Activated CD4-positive, alpha-beta T cell treated with anti-CD3 and anti-CD28 coated beads, Interleukin-2, amount 50 U/mL, for 48 hours (primary cell): ENCODE data around the gene LCP2.
"Not testable (repeated sequence)": the region's sequence is repeated elsewhere in the genome, so short reads cannot be mapped to it uniquely, and the experiment has no call there.

ENCODE experiments used
- DNase-seq, 2 experiments: peaks; one replicate each; pipeline ENCODE4 v3.0.0-alpha.2; 2020

Gene LCP2

DNA sequence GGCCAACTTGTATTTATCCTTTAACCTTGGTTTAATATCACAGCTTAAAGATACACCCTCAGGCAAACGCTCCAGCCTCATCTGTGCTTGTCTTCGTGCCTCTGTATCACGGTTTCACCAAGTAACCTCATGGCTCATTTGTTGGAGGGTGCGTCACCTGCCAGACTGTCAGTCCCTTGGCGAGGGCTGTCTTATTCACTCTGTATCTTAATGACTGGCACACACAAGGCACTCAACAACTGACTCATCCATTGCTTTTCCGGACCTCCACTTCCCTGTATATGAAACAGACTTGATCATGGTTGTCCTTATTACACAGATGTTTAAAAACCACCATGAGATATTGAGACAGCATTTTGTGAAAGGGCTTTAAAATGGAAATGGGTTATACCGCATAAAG, 28.0 kb downstream of the LCP2 start:
- DNase-seq: peak; percentile 64 to 73

DNA sequence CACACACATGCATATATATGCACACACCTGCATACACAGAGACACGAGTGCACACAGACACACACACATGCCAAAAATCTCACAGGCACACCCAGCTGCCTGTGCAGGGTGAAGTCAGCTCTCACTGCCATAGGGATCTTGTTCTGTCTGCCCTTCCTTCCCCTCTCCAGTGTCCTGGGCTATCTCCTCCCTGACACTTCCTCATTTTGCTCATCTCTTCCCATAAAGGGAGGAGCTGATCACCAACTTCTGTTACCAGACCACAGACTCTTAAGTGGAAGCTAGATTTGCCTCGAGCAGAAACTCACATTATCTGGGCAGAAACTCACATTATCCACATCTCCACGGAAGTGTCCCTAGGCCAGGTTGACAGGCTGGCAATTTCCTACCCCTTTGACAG, 28.7 kb downstream of the LCP2 start:
- no peak for DNase-seq

- DNase-seq: no peak
Measured at GRCh38 chr5:170268153-170268689, 29.4 kb downstream of the LCP2 start.

GRCh38 chr5:170267431-170268152, 30.0 kb downstream of the LCP2 start:
- DNase-seq: peak; percentile 81 to 86

- DNase-seq: peak; percentile 64 to 71
Measured at GRCh38 chr5:170266570-170267381, 30.8 kb downstream of the LCP2 start.

DNA sequence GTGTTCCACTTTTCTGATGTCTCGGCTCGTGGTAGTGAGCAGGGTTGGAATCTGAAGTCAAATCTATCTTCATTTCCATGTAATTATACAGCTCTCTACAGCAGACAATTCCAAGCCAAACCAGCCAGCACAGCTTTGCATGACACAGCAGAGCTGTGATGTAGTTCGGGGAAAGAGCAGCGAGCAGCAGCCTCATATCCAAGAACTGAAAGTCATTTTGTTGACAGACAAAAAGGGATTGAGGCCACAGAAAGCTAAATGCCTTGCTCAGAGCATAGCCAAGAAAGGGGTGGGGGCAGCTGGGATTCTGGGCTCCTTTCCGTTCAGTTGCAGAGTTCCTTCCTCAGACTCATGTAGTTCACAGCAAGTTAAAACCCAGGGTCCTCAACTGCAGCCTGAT, 32.1 kb downstream of the LCP2 start:
- no peak for DNase-seq

DNA sequence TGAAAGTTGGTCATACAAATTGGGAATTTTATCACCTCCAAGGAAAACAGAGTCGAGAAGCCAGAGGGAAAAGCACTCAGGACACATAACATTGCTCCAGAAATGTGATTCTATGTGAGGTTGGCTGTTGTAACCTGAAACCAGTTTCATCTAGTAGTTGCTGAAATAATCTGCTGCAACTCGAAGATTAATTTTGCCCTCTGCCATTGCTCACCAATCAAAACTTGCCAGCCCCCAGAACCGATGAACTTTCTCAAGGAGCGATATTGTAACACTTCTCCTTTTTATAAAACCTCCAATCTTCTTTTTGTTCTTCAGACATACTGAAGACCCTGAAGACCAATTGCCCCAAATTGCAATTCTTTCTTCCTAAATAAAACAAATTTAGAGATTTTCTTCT, 33.7 kb downstream of the LCP2 start:
- no peak for DNase-seq

DNA sequence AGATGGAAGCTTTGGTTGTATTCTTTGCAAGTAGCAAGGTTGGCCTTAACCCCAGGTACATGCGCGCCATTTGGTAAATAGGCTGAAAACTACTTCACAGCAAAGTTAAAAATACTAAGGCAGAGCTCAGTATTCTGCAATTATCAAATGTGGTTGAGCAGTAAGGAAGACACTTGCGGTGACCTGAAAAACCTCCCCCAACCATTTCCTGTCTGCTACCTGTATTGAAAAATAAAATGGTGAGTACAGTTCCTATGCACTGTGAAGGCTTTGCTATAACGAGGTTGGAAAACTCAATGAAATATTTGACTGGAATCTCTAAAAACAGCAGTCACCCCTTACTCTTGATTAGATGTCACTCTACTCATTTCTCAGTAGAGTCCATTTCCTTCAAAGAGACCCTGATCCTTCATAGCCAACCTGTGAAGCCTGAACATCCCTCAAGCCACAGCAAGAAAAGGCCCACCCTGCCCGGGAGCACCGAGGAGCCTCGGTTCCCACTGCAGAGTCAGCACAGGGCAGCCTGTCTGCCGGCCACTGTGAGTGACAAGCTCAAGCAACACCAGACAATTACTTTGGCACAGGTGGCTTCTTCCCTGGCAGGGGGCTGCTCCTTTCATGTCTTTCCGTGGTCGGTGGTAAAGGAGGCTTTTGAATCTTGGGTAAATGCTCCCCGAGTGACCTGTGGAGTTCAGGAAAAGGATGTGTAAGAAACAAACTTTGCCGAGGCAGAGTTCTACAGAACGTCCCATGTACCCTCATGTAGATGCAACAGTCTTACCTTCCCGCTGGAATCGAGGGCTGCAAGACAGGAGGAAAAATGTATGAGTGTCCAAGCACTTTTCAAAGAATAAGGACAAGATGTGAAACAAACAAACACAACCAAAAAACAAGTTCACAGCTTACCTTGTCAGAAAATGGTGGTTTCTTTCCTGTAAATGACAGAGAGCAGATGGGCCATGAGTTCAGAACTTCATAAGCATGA, 35.2 kb downstream of the LCP2 start:
- DNase-seq: no peak

- DNase-seq: no peak
Measured at GRCh38 chr5:170261528-170262043, 36.0 kb downstream of the LCP2 start.

GRCh38 chr5:170257370-170257769, 40.2 kb downstream of the LCP2 start:
- DNase-seq: no peak

GRCh38 chr5:170256571-170256970, 41.0 kb downstream of the LCP2 start:
- no peak for DNase-seq

DNA sequence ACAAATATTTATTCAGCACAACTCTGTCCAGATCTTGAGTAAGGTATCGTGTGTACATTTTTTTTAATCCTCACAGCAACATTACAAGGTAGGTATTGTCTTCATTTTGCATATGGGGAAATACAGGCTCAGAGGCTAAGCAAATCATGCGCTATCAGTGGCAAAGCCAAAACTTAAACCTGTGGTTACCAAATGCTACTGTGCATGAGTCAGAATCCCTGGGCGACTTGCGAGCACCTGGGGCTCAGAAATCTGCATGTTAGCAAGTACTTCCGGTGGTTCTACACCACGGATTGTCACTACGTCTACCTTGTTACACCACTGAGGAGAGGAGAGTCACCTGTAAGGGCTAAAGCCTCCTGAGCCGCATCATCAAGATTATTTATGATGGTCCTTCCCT, 43.5 kb downstream of the LCP2 start:
- DNase-seq: peak; percentile 56 to 62

GRCh38 chr5:170252720-170253350, 44.7 kb downstream of the LCP2 start:
- no peak for DNase-seq

DNA sequence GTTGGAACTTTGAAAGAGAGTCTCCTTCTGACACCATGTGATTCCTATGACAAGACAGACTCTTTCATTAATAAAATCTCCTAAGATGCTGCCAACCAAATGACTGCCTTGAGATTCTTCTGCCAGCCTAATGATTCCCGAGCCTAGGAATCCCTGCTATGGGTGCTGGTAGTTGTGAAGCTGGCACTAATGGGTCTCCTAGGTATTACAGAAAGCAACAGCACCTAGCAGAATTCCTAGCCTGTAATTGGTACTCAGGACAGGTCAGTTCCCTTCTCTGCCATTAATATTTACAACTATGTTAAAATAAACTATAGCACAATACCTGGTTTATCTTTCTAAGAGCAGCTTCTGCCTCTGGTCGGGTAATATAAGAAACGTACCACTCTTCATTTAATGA, 45.5 kb downstream of the LCP2 start:
- DNase-seq: no peak

GRCh38 chr5:170251462-170251861, 46.1 kb downstream of the LCP2 start:
- no peak for DNase-seq

DNA sequence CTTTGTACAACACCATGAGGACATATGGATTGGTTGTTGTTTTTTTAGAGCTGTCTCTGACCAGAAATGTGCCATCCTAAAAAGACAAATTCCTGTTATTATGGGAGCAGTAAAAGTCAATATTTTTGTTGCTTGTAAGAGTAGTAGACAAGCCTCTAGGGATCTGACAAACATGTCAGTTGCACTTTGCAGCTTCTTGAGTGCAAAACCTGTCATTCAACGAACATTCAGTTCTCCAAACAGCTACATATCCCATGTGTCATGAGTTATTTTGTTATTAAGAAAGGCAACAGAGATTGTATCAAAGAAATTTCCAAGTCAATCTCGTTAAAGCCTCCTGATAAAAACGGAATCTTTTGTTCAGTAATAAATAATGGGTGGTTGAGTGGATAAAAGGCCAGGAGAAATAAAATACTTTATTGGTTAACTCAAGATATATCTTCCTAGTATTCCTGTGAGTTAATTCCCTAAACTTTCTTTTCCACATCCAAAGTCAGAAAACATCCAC, 46.7 kb downstream of the LCP2 start:
- no peak for DNase-seq

DNA sequence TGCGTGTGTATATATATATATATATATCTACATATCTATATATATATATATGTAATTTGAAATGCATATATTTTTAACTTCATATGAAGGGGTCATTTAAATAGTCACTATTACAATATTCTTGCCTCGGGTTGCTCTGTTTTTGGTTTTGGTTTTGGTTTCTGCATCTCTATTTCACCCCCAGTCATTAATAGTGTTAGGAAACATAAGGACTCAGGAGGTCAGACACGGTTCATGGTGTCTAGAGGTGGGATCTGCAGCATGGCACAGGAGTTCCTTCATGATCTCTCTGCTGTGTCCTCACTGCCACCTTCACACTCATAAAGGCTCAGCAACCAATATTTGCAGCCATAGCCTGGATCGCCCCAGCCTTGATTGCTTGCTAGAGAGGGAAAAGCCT, 48.2 kb downstream of the LCP2 start:
- no peak for DNase-seq

DNA sequence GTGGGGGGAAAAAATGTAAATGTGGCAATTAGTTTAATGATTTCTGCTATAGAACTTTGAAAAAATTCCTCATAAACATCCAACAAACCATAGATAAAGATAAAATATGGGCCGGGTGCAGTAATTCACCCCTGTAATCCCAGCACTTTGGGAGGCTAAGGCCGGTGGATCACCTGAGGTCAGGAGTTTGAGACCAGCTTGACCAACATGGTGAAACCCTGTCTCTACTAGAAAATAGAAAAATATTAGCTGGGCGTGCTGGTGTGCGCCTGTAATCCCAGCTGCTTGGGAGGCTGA, 48.7 kb downstream of the LCP2 start:
- DNase-seq: not testable (repeated sequence)

GRCh38 chr5:170248172-170248930, 49.2 kb downstream of the LCP2 start:
- no peak for DNase-seq

- no peak for DNase-seq
Measured at GRCh38 chr5:170247363-170247762, 50.2 kb downstream of the LCP2 start.

- no peak for DNase-seq
Measured at GRCh38 chr5:170246126-170246870, 51.3 kb downstream of the LCP2 start.
